HEK293 (cell line): ENCODE measurements around the gene GOLGA8B.

Experiments used
- CTCF ChIP-seq: fragments of 450-650 bp; formaldehyde crosslinking; IDR thresholded peaks from 2 replicates; pipeline ENCODE4 v1.5.1; 2016; ENCODE audit warnings: missing biosample characterization, missing genetic modification characterization
- YY1 ChIP-seq: fragments of 450-650 bp; formaldehyde crosslinking; IDR thresholded peaks from 2 replicates; pipeline ENCODE4 v1.5.1; 2018; ENCODE audit warnings: missing biosample characterization, missing genetic modification characterization
- ZBTB7A ChIP-seq: fragments of 450-650 bp; formaldehyde crosslinking; IDR thresholded peaks from 2 replicates; pipeline ENCODE4 v1.5.1; 2016; ENCODE audit warnings: low read depth, missing biosample characterization, missing genetic modification characterization
- ZBTB8A ChIP-seq: fragments of 450-650 bp; formaldehyde crosslinking; IDR thresholded peaks from 2 replicates; pipeline ENCODE4 v1.5.1; 2016; ENCODE audit warnings: missing biosample characterization, missing genetic modification characterization
- ZEB2 ChIP-seq: fragments of 450-650 bp; formaldehyde crosslinking; IDR thresholded peaks from 2 replicates; pipeline ENCODE4 v1.5.1; 2016; ENCODE audit warnings: missing biosample characterization, missing genetic modification characterization
- ZNF211 ChIP-seq: fragments of 450-650 bp; formaldehyde crosslinking; IDR thresholded peaks from 2 replicates; pipeline ENCODE4 v1.5.1; 2016; ENCODE audit warnings: low read depth, missing biosample characterization, missing genetic modification characterization
- ZNF324 ChIP-seq: fragments of 450-650 bp; formaldehyde crosslinking; IDR thresholded peaks from 2 replicates; pipeline ENCODE4 v1.5.1; 2016; ENCODE audit warnings: missing biosample characterization, missing genetic modification characterization
- ZNF692 ChIP-seq: fragments of 450-650 bp; formaldehyde crosslinking; IDR thresholded peaks from 2 replicates; pipeline ENCODE4 v1.5.1; 2016; ENCODE audit warnings: missing biosample characterization, missing genetic modification characterization
- TF ChIP-seq, protein P1 (sequence below): fragments of 450-650 bp; formaldehyde crosslinking; IDR thresholded peaks from 2 replicates; pipeline ENCODE4 v1.5.1; 2016; ENCODE audit warnings: missing biosample characterization, missing genetic modification characterization

DNA sequence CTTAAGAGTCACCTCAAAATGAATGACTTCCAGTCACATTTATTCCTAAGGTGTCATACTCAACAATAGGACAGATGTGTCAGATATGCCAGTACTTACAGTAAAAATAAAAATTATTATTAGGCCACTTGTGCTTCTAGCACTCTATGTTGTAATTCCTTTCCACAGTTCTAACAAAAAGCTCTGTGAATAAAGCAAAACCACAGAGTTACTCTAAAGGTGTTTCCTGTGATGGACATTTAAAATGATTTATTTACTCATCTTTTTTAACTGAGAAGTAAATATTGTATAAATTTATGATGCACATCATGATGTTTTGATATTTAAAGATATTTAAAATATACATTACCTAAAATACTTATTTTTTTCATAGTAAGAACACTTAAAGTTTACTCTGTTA is 13.9 kb upstream of the GOLGA8B start:
- TF ChIP-seq ZBTB7A (tag by site-specific recombination) (no peak), CTCF (tag by site-specific recombination) (no peak), ZNF692 (no peak), YY1 (no peak), ZBTB8A (tag by site-specific recombination) (no peak), ZEB2 (tag by site-specific recombination) (no peak), ZNF211 (tag by site-specific recombination) (no peak), ZNF324 (tag by site-specific recombination) (no peak)
- TF ChIP-seq, protein P1, sequence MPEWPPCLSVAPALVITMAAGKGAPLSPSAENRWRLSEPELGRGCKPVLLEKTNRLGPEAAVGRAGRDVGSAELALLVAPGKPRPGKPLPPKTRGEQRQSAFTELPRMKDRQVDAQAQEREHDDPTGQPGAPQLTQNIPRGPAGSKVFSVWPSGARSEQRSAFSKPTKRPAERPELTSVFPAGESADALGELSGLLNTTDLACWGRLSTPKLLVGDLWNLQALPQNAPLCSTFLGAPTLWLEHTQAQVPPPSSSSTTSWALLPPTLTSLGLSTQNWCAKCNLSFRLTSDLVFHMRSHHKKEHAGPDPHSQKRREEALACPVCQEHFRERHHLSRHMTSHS (tag by site-specific recombination), result no peak
